ENCODE data around the gene TTC21A.

TTC21A gene

GRCh38 chr3:39181408-39182335 is 74.2 kb downstream of the TTC21A start:
- FAIRE-seq = no peak

DNA sequence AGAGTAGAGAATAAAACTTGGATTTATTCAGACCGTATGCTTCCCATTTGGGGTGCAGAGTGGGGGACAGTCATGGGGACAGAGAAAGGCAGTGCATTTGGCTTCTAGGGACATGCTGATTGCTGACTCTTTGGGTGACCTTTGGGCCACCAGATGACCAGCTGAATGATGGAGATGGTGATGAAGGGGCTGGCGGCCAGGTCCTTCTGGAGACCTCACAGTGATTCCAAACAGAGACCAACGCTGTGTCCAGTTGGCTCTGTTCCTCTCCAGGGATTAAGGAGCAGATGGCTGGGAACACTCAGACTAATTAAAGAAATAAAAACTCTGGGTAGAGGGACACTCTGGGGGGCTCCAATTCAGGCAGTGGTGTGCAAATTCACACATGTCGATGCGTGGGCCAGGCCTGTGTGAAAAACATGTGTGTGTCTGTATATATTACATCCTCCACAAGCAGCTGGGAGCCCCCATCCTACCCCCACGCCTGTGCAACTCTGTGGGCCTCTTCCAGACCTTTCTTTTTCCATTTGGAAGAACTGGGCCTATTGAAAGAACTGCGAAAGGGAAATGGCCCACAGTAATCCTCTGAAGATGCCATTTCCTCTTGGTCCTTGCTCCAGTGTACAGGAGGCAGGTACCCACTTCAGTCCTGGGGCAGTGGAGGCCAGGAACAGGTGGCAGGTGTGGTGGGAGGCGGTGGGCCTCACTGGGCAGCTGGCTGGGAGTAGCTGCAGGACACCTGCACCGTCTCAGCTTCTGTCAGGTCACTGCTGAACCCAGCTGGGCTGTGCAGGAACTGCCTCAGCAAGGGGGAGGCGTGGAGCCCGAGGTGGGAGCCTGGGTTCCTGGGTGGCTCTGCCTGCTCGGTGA is 76.0 kb downstream of the TTC21A start:
- FAIRE-seq = no peak

DNA sequence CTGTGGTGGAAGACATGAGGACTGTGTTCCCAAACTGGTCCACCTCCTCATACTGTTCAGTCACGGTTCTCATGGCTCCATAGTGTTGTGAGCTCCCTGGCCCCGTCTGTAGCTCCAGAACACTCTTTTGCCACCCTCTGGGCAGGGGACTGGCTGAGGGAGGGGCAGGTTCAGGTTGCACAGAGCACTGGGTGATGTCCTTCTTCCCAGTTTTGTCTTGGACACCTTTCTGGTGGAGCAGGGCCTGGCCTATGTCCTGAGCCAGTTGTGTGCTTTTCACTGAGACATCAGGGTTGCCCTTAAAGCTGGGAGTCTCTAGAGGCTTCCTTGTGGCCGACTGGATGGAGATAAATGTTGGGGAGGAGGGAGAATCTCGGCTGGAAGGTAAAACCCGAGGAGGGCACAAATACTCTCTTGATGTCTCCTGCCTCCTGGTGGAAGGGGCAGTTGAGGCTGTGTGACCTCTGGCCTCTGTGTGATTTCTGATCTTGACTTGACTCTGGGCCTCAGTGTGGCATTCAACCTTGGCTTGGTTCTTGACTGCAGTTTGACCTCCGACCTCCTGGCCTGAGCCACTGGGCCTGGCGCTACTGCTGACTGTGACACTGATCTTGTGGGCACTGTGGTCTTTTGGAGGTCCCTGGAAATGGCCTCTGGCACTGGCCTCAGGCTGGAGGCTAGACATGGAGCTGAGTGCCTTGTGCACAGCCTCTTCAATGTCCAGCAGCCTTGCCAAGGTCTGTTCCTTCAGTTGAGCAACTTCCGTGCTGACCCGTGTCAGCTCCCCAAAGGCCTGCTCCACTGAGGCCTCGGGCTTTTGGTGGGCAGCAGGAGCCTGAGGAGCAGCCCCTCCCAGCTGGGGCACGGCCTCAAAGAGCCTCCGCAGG is 76.8 kb downstream of the TTC21A start:
- no peak for FAIRE-seq

GRCh38 chr3:39184968-39185285 is 77.4 kb downstream of the TTC21A start:
- FAIRE-seq = no peak

GRCh38 chr3:39185326-39185958 is 78.0 kb downstream of the TTC21A start:
- no peak for FAIRE-seq

DNA sequence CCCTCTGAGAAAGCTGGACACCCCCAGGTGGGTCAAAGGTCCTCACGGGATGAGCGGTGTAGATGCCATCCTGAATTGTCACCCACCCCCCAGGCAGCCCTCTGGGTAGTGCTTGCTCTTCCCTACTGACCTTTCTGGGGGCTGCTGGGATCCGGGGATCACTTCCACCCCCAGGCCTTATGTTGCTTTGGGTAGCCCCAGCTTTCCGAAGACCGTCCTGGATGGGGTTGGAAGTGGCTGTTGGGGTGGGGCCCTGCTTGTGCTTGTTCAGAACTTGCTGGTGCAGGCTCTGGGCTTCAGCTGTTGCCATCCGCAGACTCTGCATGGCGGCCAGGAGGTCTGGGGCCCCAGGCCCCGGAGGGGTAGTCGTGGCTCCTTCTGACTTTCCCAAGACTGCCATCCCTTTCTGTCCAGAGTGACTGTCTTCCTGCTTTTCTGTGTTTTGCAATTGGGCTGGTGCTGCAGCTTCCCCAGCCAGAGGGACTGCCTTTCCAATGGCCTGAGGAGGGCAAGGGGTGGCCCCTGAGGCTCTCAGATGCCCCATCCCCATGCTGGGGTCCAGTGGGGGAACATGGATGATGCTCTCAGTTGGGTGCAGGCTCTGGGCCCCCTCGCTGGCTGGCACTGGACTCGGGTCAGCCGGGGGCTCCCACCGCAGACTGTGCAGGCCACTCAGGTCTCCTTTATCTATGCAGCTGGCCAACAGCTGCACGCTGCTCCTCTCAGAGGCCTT is 78.6 kb downstream of the TTC21A start:
- no peak for FAIRE-seq

GRCh38 chr3:39186692-39187151 is 79.2 kb downstream of the TTC21A start:
- FAIRE-seq = no peak

GRCh38 chr3:39187372-39188155 is 80.1 kb downstream of the TTC21A start:
- FAIRE-seq = no peak
